GM23248 (cell line): ENCODE measurements around the gene RAB8B. TPM values are rescaled to one million over a fixed set of nuclear protein-coding genes. Genes with fewer than 3 reads are reported as not detected.

Experiments used
- DNase-seq: peaks from one replicate; pipeline ENCODE4 v3.0.0-alpha.2; 2015
- H2AFZ ChIP-seq: fragments of 200-600 bp; sonication (generic); 2 replicates; pipeline ENCODE4 v1.6.1; 2016; ENCODE audit warnings: antibody characterized with exemption
- H3F3A ChIP-seq: fragments of 200-600 bp; sonication (generic); 2 replicates; pipeline ENCODE4 v1.6.1; 2016; ENCODE audit warnings: mild to moderate bottlenecking, antibody characterized with exemption, mixed run types; ENCODE audit not compliant: insufficient read depth
- H3K27ac ChIP-seq: fragments of 200-600 bp; sonication (generic); 2 replicates; pipeline ENCODE4 v1.5.1; 2016; ENCODE audit warnings: mild to moderate bottlenecking
- H3K27me3 ChIP-seq: fragments of 200-600 bp; sonication (generic); replicated peaks from 2 replicates; pipeline ENCODE4 v1.6.1; 2016; ENCODE audit warnings: mild to moderate bottlenecking; ENCODE audit not compliant: insufficient read depth
- H3K36me3 ChIP-seq: fragments of 200-600 bp; sonication (generic); 2 replicates; pipeline ENCODE4 v1.6.1; 2016; ENCODE audit warnings: low read depth, mild to moderate bottlenecking
- H3K4me1 ChIP-seq: fragments of 200-600 bp; sonication (generic); 2 replicates; pipeline ENCODE4 v1.6.1; 2016; ENCODE audit warnings: mild to moderate bottlenecking; ENCODE audit not compliant: insufficient read depth
- H3K4me2 ChIP-seq: fragments of 200-600 bp; sonication (generic); one replicate; pipeline ENCODE4 v1.6.1; 2016; ENCODE audit warnings: mild to moderate bottlenecking; ENCODE audit not compliant: unreplicated experiment
- H3K4me3 ChIP-seq: fragments of 200-600 bp; sonication (generic); 2 replicates; pipeline ENCODE4 v1.5.1; 2016; ENCODE audit warnings: mild to moderate bottlenecking
- H3K79me2 ChIP-seq: fragments of 200-600 bp; sonication (generic); 2 replicates; pipeline ENCODE4 v1.6.1; 2016; ENCODE audit warnings: mild to moderate bottlenecking; ENCODE audit not compliant: insufficient read depth
- H3K9ac ChIP-seq: fragments of 200-600 bp; sonication (generic); 2 replicates; pipeline ENCODE4 v1.6.1; 2016; ENCODE audit warnings: mild to moderate bottlenecking
- H3K9me2 ChIP-seq: fragments of 200-600 bp; sonication (generic); 2 replicates; pipeline ENCODE4 v1.6.1; 2016; ENCODE audit warnings: mixed run types, mild to moderate bottlenecking, moderate library complexity; ENCODE audit not compliant: insufficient read depth
- H3K9me3 ChIP-seq: fragments of 200-600 bp; sonication (generic); one replicate; pipeline ENCODE4 v1.6.1; 2017; ENCODE audit warnings: low read depth
- H4K20me1 ChIP-seq: fragments of 200-600 bp; sonication (generic); 2 replicates; pipeline ENCODE4 v1.6.0; 2016; ENCODE audit not compliant: insufficient read depth
- EZH2 ChIP-seq: fragments of 200-600 bp; sonication (generic); IDR thresholded peaks from 2 replicates; pipeline ENCODE4 v1.6.1; 2018; ENCODE audit warnings: antibody characterized with exemption, mild to moderate bottlenecking; ENCODE audit not compliant: insufficient read depth, poor library complexity, severe bottlenecking
- EZH2phosphoT487 ChIP-seq: fragments of 200-600 bp; sonication (generic); IDR thresholded peaks from 2 replicates; pipeline ENCODE4 v1.6.1; 2018; ENCODE audit warnings: antibody characterized with exemption, moderate library complexity, mild to moderate bottlenecking, low read depth; ENCODE audit not compliant: insufficient read depth
- WGBS, 2 experiments: methylation state at CpG; one replicate each; pipeline ENCODE4 v1.1.6; 2015 to 2017; ENCODE audit warnings: low lambda C conversion rate in 2 of 2, low coverage in 1 of 2; ENCODE audit errors: missing lambda C conversion rate in 2 of 2; 5-methylcytosine and 5-hydroxymethylcytosine counted together
- in situ Hi-C: fragments of 300-500 bp; cut with MboI; formaldehyde crosslinking; loops from 2 replicates; pipeline ENCODE4 v1.15.0; 2020
- polyA plus RNA-seq: library from polyadenylated mRNA; unstranded; fragments of >200 nt; fragmentation: Nextera tagmentation; extraction: Ambion mirVana; gene quantifications from 2 replicates; pipeline ENCODE4 v1.2.1, GENCODE V29; 2016
- total RNA-seq: library from RNA; depleted of rRNA; stranded (reverse); fragments of >200 nt; shearing (Covaris generic); gene quantifications from 2 replicates; pipeline ENCODE4 v1.2.3, GENCODE V29; 2014

The RAB8B gene
- total and polyA plus RNA-seq, 2 experiments from 2014 or later, result 43.6 to 54.3 TPM

DNA sequence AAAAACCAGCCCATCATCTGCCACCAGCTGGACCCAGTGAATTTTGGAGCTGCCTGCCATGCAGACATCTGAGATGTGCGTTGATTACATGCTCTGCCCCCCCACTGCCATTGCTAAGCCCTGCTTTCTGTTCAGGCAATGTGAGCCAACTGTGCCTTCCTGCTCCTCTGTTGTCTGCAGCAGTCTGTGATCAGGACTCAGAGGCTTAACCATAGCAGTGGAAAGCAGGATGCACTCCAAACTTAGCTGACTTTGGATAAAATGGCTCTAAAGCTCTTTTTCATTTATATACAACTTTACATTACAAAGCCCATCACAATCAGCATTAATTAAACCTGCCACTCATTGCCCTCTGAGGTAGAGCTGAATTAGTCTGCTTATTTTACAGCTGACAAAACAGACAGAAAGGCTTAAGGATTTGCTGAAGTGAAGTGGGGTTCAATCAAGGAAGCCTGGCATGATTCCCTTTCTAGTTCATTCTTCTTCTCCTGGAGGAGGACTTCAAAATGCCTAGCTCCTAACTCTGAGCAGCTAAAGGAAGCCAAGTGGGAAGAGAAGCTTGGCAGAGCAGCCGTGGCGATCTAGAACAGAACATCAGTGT is 16.5 kb upstream of the RAB8B start:
- H3K4me1 ChIP-seq, result peaks cover 16% of the 10 kb centered on the region; the same call in 1 of the 2 replicates
- no peak overlapping the region for H3K4me3 ChIP-seq
- H3K4me2 ChIP-seq, result no peak overlapping the region
- H3K9me3 ChIP-seq, result no peaks in the 10 kb centered on the region
- no peak overlapping the region for H3K9ac ChIP-seq
- H3K9me2 ChIP-seq, result no peaks in the 10 kb centered on the region
- no peaks in the 10 kb centered on the region for H3K36me3 ChIP-seq
- in situ Hi-C loops, result loop anchor here (25.0 kb wide), 1 partner anchor 239 kb away; no protein-coding TSS in a partner anchor
- H3F3A ChIP-seq, result peaks cover 20% of the 10 kb centered on the region
- H4K20me1 ChIP-seq, result no peaks in the 10 kb centered on the region
- no peak for TF ChIP-seq EZH2phosphoT487
- TF ChIP-seq EZH2, result no peak
- WGBS, 2 experiments, result 64% methylated on average over 3 of the region's 3 CpGs
- H3K27ac ChIP-seq, result no peak overlapping the region
- no peak overlapping the region for H2AFZ ChIP-seq
- DNase-seq, result no peak
- no peaks in the 10 kb centered on the region for H3K79me2 ChIP-seq
- H3K27me3 ChIP-seq, result no peaks in the 10 kb centered on the region

DNA sequence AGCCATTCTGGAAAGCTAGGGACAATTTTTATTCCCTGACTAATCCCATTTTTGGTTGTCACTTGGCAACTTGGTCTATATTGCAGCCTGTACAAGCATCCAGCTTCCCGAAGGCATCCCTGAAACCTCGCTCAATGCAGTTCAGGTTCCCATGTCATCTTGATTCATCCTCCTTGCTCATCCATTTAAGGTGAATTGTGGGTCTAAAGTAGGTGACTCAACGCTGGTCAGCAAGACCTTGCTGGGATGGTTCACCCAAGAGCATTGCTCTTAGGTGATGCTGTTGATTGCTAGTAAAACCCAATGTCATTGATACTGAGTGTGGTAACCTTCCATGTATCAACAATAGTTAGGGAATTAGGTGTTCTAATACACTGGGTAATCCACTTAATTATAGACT is 13.1 kb upstream of the RAB8B start:
- peak; percentile 68 for DNase-seq
- no peak overlapping the region for H3K4me3 ChIP-seq
- H3K36me3 ChIP-seq, result no peaks in the 10 kb centered on the region
- TF ChIP-seq EZH2phosphoT487 (no peak), EZH2 (no peak)
- 50 to 51% methylated on average over 3 of the region's 3 CpGs for WGBS, 2 experiments
- H3K27me3 ChIP-seq, result no peaks in the 10 kb centered on the region
- H3K9me2 ChIP-seq, result no peaks in the 10 kb centered on the region
- no peak overlapping the region for H3K27ac ChIP-seq
- H2AFZ ChIP-seq, result no peak overlapping the region
- H3K79me2 ChIP-seq, result no peaks in the 10 kb centered on the region
- no peaks in the 10 kb centered on the region for H4K20me1 ChIP-seq
- H3K9ac ChIP-seq, result no peak overlapping the region
- no peaks in the 10 kb centered on the region for H3K9me3 ChIP-seq
- peaks cover 16% of the 10 kb centered on the region; the same call in 1 of the 2 replicates for H3K4me1 ChIP-seq
- in situ Hi-C loops, result no loop called here
- H3K4me2 ChIP-seq, result no peak overlapping the region
- H3F3A ChIP-seq, result peaks cover 22% of the 10 kb centered on the region

DNA sequence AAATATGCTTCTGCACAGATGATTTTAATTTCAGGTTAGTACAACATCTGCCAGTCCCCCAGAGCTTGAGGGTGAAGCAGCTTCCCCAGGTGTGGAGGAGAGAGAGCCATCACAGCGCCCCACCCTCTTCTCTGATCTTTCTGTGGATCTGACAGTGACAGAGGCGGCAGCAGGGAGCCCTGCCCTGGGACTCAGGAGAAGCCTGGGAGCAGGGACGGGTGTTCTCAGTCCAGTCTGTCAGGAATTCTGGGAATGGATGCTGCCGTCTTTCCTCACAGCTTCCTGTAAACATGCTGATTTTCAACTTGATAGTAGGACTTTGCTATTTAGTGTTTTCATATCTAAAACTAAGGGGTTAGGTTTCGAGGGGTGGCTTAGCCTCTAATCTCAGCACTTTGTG is 11.4 kb upstream of the RAB8B start:
- WGBS, 2 experiments, result 64 to 65% methylated on average over 5 of the region's 5 CpGs
- Histone ChIP-seq H3K4me2 (no peak overlapping the region), H3K27me3 (no peaks in the 10 kb centered on the region), H3K4me1 (peaks cover 16% of the 10 kb centered on the region; the same call in 1 of the 2 replicates), H3K9ac (no peak overlapping the region), H3F3A (peaks cover 22% of the 10 kb centered on the region), H3K36me3 (no peaks in the 10 kb centered on the region), H3K4me3 (no peak overlapping the region), H3K9me2 (no peaks in the 10 kb centered on the region), H2AFZ (no peak overlapping the region), H3K27ac (no peak overlapping the region), H4K20me1 (no peaks in the 10 kb centered on the region), H3K9me3 (no peaks in the 10 kb centered on the region), H3K79me2 (no peaks in the 10 kb centered on the region)
- in situ Hi-C loops, result no loop called here
- no peak for TF ChIP-seq EZH2
- TF ChIP-seq EZH2phosphoT487, result no peak
- no peak for DNase-seq

DNA sequence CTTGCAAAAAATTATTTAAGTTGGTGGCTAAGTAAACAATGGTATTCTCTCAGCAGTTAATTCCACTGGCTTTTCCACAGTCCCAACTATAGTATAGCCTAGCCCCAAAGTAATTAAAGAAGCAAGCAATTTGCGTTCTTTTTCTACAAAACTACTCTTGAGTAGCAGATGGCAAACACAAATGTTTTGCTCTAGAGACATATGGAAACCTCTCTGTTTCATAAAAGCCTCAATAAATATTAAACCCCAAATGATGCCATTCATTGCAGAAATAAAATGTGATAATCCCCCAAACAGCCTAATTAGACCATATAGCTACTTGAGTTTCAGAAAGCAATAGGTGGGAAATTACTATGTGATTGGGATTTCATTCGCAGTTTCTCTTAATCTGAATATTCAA is 8.7 kb upstream of the RAB8B start:
- in situ Hi-C loops, result no loop called here
- no peak for DNase-seq
- no peak overlapping the region for H3K9ac ChIP-seq
- no peaks in the 10 kb centered on the region for H4K20me1 ChIP-seq
- H2AFZ ChIP-seq, result no peak overlapping the region
- peaks cover 22% of the 10 kb centered on the region for H3K4me1 ChIP-seq
- no peaks in the 10 kb centered on the region for H3K27me3 ChIP-seq
- no peaks in the 10 kb centered on the region for H3K9me2 ChIP-seq
- 77 to 79% methylated on average over 2 of the region's 2 CpGs for WGBS, 2 experiments
- H3K27ac ChIP-seq, result no peak overlapping the region
- no peaks in the 10 kb centered on the region for H3K79me2 ChIP-seq
- H3K9me3 ChIP-seq, result no peaks in the 10 kb centered on the region
- peaks cover 28% of the 10 kb centered on the region for H3F3A ChIP-seq
- no peak overlapping the region for H3K4me2 ChIP-seq
- H3K36me3 ChIP-seq, result no peaks in the 10 kb centered on the region
- no peak overlapping the region for H3K4me3 ChIP-seq
- TF ChIP-seq EZH2phosphoT487, result no peak
- no peak for TF ChIP-seq EZH2
